ENCODE data around the gene C22orf39. TPM values are rescaled to one million over a fixed set of nuclear protein-coding genes. Genes with fewer than 3 reads are reported as not detected.

The C22orf39 gene
- total RNA-seq, 3 donors from 2014 or later: 46.7 to 111 (median 54.4) TPM

DNA sequence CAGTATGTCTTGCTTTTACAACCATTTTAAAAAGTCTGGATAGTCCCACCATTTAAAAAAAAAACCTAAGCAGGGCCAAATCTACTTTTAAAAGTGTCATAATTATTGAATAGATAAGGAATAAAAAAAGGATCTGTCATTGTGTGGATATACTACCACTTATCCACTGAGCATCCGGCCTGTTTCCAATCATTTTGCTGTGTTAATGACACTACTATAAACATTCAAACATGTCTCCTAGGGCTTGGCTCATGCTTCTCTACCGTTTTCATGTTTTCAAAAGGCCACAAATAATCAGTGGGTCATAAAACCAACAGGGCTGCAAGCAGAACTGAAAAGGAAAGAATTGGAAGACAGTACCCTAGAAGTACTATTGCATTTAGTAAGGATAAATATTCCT, 12.5 kb upstream of the C22orf39 start:
- no peaks in the 10 kb centered on the region for H3K9me3 ChIP-seq
- H3K4me3 ChIP-seq: no peak overlapping the region
- no peaks in the 10 kb centered on the region for H3K27me3 ChIP-seq
- no peak for DNase-seq (ENCODE audit: low spot score in 2 of 2)
- peaks cover 7% of the 10 kb centered on the region for H3K36me3 ChIP-seq
- no peaks in the 10 kb centered on the region for H3K4me1 ChIP-seq
- H3K27ac ChIP-seq: no peak overlapping the region
- TF ChIP-seq, protein P1, sequence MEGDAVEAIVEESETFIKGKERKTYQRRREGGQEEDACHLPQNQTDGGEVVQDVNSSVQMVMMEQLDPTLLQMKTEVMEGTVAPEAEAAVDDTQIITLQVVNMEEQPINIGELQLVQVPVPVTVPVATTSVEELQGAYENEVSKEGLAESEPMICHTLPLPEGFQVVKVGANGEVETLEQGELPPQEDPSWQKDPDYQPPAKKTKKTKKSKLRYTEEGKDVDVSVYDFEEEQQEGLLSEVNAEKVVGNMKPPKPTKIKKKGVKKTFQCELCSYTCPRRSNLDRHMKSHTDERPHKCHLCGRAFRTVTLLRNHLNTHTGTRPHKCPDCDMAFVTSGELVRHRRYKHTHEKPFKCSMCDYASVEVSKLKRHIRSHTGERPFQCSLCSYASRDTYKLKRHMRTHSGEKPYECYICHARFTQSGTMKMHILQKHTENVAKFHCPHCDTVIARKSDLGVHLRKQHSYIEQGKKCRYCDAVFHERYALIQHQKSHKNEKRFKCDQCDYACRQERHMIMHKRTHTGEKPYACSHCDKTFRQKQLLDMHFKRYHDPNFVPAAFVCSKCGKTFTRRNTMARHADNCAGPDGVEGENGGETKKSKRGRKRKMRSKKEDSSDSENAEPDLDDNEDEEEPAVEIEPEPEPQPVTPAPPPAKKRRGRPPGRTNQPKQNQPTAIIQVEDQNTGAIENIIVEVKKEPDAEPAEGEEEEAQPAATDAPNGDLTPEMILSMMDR (IDR thresholded peaks at IDR 0.05): no peak
- TF ChIP-seq POLR2AphosphoS5 (IDR thresholded peaks at IDR 0.05) (no peak), POLR2A (IDR thresholded peaks at IDR 0.05) (no peak)
- intact Hi-C loops (cut with DNase I; ENCODE audit: low total_unique reads): no loop called here

DNA sequence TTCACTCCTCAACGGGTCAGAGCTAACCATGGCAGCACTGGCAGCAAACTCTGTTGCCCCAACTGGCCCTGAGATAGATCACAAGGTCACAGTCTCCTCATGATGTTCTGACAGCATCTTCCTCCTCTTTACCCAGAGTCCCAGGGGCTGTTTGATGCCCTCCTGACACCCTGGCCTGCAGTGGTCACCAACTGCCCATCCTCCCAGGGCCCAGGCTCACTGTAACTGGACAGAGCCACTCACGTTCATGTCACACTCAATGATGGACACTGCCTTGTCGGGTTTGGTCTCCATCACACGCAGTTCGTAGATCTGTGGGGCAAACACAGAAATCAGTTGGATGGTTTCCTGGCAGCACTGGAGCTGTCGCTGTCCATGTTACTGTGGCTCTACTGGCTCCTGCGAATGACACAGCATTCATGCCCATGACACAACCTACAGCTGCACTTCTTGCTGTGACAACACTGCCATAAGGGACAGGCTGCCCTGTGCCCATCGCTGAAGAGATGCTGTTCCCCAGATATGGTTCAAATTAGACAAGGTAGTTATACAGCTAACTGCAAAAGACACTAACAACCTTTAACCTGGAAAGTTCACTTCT, 10.4 kb upstream of the C22orf39 start:
- TF ChIP-seq POLR2AphosphoS5 (IDR thresholded peaks at IDR 0.05): no peak
- no peak for TF ChIP-seq POLR2A (IDR thresholded peaks at IDR 0.05)
- TF ChIP-seq, protein P1 (IDR thresholded peaks at IDR 0.05): no peak
- H3K4me1 ChIP-seq: no peaks in the 10 kb centered on the region
- H3K27me3 ChIP-seq: no peaks in the 10 kb centered on the region
- no peak for DNase-seq (ENCODE audit: low spot score in 2 of 2)
- peaks cover 17% of the 10 kb centered on the region for H3K36me3 ChIP-seq
- no peaks in the 10 kb centered on the region for H3K9me3 ChIP-seq
- intact Hi-C loops (cut with DNase I; ENCODE audit: low total_unique reads): no loop called here
- H3K27ac ChIP-seq: no peak overlapping the region
- H3K4me3 ChIP-seq: no peak overlapping the region

DNA sequence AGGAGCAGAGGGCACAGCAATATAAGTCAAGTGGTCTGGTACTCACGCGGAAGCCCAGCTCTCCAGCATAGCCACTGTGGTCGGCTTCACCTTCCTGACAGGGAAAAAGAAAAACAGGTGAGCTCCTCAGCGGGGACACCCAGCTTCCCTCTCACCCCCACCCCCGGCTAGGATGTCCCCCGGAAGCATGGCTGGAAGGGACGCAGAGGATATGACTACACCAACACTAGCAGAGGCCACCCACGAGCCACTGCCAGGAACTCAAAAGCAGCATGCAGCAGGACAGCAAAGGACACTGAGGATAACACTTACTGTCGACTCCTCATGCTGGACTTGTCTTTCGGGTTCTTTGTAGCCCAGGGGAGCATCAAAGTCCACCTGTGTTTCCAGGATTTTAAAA, 9.0 kb upstream of the C22orf39 start:
- Histone ChIP-seq H3K27ac (no peak overlapping the region), H3K4me1 (no peaks in the 10 kb centered on the region), H3K27me3 (no peaks in the 10 kb centered on the region), H3K4me3 (no peak overlapping the region), H3K9me3 (no peaks in the 10 kb centered on the region), H3K36me3 (peaks cover 19% of the 10 kb centered on the region)
- TF ChIP-seq POLR2A (IDR thresholded peaks at IDR 0.05): no peak
- TF ChIP-seq, protein P1 (IDR thresholded peaks at IDR 0.05): no peak
- no peak for TF ChIP-seq POLR2AphosphoS5 (IDR thresholded peaks at IDR 0.05)
- DNase-seq (ENCODE audit: low spot score in 2 of 2): no peak
- intact Hi-C loops (cut with DNase I; ENCODE audit: low total_unique reads): no loop called here

DNA sequence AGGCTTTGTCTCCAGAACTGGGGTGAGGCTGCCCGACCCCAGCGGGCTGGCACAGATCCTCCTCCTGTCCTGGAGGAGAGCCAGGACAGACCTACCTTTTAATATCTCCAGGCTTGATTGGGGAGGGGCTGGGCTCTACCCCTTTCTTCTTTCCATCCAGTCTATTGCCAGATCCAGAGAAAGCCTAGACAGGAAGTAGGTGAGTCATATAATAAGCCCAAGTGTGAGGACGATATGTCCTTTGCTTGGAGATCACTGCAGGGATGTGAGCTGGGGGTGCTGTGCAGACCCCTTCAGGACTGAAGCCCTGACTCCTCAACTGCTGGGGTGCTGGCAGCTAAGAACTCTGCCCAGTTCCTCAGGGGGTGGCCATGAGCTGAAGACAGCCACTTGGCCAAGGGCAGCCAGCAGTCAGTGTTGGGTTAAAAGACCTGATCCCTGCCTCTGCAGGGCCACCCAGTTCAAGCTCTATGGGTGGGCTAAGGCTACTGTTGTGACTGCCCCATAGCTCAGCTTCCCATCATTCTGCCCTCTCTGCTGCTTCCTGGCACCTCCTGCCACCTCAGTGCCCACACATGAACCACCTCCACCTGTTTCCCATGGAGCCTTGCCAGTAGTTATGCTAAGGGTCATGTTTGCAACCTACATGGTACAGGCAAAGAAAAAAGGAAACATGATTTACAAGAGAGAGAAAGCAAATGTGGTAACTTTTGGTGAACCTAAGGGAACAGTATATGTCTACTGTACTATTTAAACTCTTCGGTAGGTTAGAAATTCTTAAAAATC, 8.3 kb upstream of the C22orf39 start:
- H3K4me3 ChIP-seq: no peak overlapping the region
- no peak overlapping the region for H3K27ac ChIP-seq
- H3K36me3 ChIP-seq: peaks cover 19% of the 10 kb centered on the region
- H3K9me3 ChIP-seq: no peaks in the 10 kb centered on the region
- H3K27me3 ChIP-seq: no peaks in the 10 kb centered on the region
- no peak for DNase-seq (ENCODE audit: low spot score in 2 of 2)
- TF ChIP-seq POLR2AphosphoS5 (IDR thresholded peaks at IDR 0.05) (no peak), POLR2A (IDR thresholded peaks at IDR 0.05) (no peak)
- TF ChIP-seq, protein P1 (IDR thresholded peaks at IDR 0.05): no peak
- H3K4me1 ChIP-seq: no peaks in the 10 kb centered on the region
- intact Hi-C loops (cut with DNase I; ENCODE audit: low total_unique reads): no loop called here

DNA sequence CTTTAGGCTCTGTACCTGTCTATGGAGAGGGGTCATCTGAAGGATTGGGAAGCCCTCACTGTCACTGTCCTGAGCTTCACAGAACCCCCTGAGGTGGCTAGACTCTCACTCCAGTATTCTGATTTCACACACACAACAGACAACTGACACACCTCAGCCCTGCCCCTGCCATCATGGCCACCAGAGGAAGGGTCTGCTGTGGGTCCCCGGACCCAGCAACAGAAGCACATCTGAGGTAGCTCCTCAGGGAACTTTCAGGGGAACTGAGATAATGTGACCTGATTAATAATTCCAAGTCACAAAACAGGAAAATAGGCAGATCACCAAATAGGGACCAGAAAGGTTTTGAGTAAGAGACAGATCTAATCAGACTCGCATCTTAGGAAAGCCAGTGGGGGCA, 7.5 kb upstream of the C22orf39 start:
- no peaks in the 10 kb centered on the region for H3K27me3 ChIP-seq
- H3K9me3 ChIP-seq: no peaks in the 10 kb centered on the region
- intact Hi-C loops (cut with DNase I; ENCODE audit: low total_unique reads): no loop called here
- no peak overlapping the region for H3K4me3 ChIP-seq
- H3K4me1 ChIP-seq: no peaks in the 10 kb centered on the region
- H3K27ac ChIP-seq: no peak overlapping the region
- no peak for DNase-seq (ENCODE audit: low spot score in 2 of 2)
- peaks cover 19% of the 10 kb centered on the region for H3K36me3 ChIP-seq
- TF ChIP-seq POLR2A (IDR thresholded peaks at IDR 0.05): no peak
- TF ChIP-seq POLR2AphosphoS5 (IDR thresholded peaks at IDR 0.05): no peak
- TF ChIP-seq, protein P1 (IDR thresholded peaks at IDR 0.05): no peak

Measured in breast epithelium (tissue), 4 donors.